Caki2 (cell line): ENCODE data around the gene GMCL2. TPM values are rescaled to one million over a fixed set of nuclear protein-coding genes. Genes with fewer than 3 reads are reported as not detected.
"Not testable (repeated sequence)": the region's sequence is repeated elsewhere in the genome, so short reads cannot be mapped to it uniquely, and the experiment has no call there.

Source experiments
- DNase-seq: peaks from one replicate; pipeline ENCODE4 v3.0.0-alpha.2; 2015; ENCODE audit warnings: low read depth
- in situ Hi-C: cut with HindIII; loops from 2 replicates; pipeline ENCODE4 v1.10.0; 2016; ENCODE audit warnings: low sequenced_read_pairs, low pct_unique_long_range_greater_than_20kb, mixed read lengths
- total RNA-seq: library from RNA; depleted of rRNA; stranded (reverse); fragments of >200 nt; shearing (Covaris generic); gene quantifications from 2 replicates; pipeline ENCODE4 v1.2.3, GENCODE V29; 2014; ENCODE audit warnings: low replicate concordance; rRNA removed

The GMCL2 gene, protein sequence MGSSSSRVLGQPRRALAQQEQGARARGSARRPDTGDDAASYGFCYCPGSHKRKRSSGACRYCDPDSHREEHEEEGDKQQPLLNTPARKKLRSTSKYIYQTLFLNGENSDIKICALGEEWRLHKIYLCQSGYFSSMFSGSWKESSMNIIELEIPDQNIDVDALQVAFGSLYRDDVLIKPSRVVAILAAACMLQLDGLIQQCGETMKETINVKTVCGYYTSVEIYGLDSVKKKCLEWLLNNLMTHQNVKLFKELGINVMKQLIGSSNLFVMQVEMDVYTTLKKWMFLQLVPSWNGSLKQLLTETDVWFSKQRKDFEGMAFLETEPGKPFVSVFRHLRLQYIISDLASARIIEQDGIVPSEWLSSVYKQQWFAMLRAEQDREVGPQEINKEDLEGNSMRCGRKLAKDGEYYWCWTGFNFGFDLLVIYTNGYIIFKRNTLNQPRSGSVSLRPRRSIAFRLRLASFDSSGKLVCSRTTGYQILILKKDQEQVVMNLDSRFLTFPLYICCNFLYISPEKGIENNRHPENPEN
- total RNA-seq, result not detected in 2 replicates

DNA sequence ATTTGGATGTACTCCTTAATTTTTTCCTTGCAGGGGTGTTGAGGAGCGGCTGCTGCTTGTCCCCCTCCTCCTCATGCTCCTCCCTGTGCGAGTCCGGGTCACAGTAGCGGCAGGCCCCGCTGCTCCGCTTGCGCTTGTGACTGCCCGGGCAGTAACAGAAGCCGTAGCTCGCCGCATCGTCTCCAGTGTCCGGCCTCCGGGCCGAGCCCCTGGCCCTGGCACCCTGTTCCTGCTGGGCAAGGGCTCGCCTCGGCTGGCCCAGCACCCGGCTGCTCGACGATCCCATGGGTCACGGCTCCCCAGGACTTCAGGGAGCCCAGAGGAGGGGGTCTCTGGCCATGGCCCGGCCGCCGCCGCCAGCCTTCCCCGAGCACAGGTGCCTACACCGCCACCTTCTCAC lies at the start of gene GMCL2:
Gene GMCL2, minus strand, starts transcription at position 358 of the 400 bp plus-strand sequence. Its CDS starts 72 bp downstream, at position 286.
- no peak for DNase-seq
- in situ Hi-C loops, result no loop called here

DNA sequence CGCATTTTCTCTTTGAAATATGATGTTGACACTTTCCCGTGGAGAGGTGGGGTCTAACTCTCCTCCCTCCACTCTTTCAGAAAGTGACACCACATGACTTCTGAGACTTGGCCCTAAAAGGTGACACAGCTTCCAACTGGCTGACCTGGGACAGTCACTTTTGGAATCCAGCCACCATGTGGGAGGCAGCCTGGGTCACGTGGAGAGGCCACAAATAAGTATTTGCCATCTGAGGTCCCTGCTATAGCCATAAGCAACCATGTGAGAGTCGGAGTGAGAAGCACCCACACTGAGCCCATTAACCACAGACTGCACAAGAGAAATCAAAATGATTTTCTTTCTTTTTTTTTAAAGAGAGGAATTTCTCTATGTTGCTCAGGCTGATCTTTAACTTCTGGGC lies 49.5 kb upstream of the GMCL2 start:
- DNase-seq, result peak; percentile 31
- in situ Hi-C loops, result no loop called here

DNA sequence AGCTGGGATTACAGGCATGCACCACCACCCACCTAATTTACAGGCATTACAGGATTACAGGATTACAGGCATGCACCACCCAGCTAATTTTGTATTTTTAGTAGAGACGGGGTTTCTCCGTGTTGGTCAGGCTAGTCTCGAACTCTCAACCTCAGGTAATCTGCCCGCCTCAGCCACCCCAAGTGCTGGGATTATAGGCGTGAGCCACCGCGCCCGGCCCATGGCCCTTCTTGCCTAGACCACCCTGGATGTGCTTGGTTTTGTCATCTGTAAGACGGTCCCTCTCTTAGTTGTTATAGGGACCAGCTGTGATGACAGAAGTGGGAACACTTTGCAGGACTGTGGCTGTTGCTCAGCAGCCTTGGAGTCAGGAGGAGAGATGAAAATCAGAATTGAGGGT lies 49.0 kb upstream of the GMCL2 start:
- in situ Hi-C loops, result no loop called here
- DNase-seq, result no peak

DNA sequence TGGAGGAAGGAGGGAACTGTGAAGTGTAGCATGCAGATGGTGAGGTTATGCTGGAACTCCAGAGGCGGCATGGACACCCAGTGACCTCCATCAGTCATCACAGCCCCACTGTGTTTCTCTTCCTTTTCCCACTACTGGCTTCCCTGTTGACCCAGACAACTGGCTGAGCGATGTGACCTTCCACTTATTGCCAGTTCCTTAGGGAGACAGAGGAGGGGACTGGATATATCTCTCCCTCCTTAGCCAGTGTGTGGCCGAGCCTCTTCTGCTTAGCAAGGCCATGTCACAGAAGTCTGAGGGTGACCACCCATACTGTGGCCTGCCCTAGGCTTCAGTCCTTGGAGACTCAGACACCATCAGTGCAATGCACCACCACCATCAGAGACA lies 48.4 kb upstream of the GMCL2 start:
- DNase-seq, result no peak
- in situ Hi-C loops, result no loop called here

DNA sequence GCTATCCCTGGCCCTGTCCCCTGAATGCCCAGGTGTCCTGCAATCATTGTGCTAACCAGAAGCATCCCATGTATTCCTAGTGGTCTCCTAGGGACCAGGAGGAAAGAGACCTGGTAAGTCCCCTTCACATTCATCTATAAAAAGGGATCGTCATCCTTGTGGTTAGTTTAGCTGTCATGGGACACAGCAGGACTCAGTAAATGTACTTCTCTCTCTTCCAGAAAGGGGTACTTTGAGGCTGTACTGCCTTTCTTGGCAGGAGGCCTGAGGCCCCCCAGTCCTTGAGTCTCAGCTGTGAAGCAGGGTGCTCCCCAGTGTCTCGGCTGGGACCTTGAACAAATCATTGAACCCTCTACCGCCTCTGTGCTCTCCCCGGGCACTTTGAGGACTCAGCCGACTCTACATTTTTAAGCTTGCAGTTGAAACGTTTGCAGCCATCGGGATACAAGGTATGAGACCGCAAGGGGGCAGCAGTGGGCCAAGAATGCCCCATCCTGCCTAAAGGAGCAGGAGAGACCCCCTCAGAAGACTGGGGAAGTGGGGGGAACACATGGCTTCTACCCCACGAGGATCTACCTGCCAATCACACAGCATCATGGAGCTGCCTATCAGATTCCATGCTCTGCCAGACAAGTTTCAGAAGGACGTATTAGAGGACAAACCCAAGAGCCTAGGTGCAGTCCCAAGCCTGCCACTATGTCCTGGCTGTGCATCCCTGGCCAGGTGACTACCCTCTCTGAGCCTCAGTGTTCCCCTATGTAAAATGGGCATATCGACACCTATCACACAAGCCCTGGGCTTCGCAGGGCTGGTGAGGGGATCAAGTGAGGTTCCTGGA lies 47.8 kb upstream of the GMCL2 start:
- in situ Hi-C loops, result no loop called here
- DNase-seq, result peak; percentile 39

DNA sequence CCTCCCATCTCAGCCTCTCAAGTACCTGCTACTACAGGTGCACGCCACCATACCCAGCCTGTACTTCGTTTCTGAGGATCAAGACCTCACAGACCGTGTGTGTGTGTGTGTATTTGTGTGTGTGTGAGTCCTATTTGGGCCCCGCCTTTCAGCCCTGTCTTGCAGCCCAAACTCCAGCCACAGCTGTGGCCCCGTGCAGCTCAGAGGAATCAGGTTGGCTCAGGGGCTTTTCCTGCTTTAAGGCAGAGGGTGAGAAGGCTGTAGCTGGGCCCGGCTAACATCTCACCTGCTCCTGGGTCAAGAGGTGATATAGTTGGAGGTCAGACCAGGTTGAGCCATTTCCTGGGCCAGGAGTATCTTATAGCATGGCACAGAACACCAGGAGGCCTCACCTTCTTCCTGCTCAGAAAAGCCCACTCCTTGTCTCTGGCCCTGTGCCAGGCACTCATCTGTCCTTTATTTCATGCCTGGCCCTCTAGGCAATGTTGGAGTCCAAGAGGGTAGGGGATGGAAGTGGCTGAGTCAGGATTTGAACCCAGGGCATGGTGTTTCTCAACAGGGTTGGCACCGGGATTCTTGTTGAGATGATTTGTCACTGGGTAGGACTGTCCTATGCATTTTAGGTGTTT lies 47.1 kb upstream of the GMCL2 start:
- DNase-seq, result no peak
- in situ Hi-C loops, result no loop called here

DNA sequence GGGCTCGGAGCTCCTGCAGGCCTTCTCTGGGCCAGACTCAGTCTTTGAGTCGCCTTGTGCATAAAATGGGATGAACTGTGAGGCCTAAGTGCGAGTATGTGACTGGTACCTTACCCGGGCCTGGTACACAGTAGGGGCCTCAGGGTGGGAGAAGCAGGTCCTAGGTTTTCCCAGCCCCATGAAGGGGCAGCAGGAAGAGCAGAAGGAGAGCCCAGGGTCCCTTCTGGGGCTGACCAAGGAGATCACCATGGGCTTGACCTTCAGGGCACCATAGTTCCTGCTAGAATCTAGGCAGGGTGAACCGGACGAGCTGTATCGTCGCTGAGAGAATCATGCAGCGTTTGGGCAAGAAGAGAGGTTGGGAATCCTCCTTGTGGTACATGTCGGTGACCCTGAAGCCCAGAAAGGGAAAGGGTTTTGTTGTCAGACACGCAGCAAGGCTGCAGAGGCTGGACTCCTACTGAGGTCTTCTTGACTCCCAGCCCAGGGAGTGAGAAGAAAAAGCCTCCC lies 45.8 kb upstream of the GMCL2 start:
- no peak for DNase-seq
- in situ Hi-C loops, result no loop called here

DNA sequence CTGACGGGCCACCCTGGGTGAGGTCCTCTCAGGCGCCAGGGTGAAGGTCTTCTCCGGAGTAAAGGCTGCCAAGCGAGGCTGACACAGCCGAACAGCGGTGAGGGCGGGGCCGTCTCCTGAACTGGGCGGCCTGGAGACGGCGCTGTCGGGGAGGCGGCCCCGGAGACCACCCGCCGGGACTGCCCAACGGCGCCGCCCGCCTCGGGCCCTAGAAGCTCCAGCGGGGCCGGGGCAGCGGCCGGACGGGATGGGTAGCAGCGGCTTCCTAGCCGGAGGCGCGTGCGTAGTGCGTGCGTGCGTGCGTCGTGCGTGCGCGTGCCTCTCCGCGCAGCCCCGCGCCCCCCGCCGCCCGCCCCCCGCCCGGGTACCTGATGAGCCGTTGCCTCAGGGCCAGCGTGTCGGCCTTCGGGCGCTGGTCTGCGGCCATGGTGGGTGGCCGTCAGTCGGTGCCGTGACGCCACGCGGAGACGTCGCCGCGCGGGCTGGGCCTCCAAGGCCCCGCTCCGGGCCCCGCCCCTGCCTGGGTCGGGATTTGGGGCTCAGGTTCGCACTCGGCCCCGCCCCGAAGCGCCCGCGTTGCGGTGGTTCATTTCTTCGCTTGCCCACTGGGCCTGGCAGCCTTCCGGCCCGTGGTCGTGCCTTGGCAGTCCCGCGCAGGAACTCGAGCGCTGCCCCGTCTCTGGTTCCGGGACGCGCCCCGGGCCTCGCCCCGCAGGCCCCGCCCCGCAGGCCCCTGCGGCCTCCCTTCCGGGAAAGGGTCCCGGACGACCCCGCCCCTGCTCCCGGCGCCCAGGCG lies 45.2 kb upstream of the GMCL2 start, which contains the start of gene PHYKPL:
Gene PHYKPL, minus strand, starts transcription at position 679 of the 796 bp plus-strand sequence. Its CDS starts 252 bp downstream, at position 427.
- DNase-seq, result peak; percentile 74
- in situ Hi-C loops, result no loop called here

DNA sequence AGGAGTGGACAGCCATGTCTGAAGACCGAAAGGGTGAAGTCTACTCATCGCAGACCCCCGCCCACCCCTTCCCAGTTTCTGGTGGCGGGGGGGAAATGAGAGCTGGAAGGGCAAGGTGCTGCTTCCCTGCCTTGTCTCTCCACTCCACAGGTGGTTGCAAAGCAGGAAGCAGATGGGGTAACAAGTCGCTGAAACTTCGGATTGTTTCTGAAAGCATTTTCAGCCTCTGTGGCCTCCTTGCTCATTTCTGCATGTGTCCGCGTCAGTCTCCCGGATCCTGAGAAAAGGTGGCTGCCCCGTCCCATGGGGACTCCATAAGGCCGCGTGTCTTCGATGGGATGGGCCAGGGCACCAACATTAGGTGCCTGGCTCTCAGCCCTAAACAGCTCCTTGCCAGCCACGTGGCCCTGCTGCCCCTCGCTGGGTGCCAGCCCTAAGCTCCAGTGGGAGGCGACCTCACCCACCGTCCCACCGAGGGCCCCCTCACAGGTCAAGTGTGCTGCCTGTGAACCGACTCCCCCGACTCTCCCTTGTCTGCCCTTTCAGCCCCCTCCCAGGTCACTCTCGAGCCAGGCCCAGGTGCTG lies 44.5 kb upstream of the GMCL2 start:
- no peak for DNase-seq
- in situ Hi-C loops, result no loop called here

DNA sequence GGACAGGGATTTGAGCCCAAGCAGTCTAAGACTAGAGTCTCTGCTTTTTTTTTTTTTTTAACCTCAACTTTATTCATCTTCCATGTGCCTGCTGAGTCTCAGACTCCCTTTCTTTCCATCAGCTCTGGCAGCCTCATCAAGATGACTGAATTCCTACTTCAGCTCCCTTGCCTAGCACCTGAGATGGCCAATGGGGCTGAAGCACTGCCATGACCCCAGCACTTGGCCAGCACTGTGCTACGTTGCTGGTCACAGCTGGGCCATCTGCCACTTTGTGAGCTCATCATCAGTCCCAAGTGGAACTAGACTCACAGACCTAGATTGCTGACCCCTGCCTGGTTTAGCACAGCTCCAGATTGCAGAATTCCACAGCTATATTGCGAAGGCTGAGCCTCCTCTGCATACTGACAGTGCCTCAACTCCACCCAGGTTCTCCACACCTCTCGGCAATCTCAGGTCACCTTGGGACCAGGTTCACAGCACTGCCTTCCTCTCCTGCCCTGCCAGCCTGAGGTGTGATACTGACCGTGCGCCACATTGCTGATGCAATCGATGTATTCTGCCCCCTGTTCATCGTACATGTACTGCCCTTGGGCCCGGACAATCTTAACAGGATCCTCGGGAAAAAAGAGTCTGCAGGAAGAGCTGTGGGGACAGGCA lies 43.8 kb upstream of the GMCL2 start:
- in situ Hi-C loops, result no loop called here
- no peak for DNase-seq

DNA sequence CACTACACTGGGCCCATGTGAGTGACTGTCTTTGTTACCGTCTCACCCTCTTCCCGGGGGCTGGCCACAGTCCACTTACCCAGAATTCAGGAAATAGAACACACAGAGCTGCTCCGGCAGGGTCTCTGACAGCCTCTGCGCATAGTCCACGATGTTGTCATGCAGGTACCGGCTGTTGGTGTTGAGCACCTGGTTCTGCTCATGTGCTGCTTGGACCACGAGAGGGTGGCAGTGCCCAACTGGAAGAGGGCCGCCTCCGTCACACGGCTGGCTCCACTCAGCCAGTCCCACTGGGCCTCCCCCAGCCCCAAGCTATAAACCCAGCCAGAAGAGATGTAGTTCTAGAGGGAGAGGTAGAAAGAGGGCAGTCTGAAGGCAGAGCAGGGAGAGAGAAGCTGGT lies 42.7 kb upstream of the GMCL2 start:
- in situ Hi-C loops, result no loop called here

DNA sequence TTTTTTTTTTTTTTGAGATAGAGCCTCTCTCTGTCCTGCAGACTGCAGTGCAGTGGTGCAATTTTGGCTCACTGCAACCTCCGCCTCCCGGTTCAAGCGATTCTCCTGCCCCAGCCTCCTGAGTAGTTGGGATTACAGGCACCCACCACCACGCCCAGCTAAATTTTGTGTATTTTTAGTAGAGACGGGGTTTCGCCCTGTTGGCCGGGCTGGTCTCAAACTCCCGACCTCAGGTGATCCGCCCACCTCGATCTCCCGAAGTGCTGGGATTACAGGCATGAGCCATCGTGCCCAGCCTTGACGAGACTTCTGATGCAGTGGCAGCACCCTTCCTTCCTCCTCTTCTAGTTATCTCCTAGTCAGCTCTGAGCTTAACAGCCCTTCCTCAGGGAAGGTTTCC lies 41.9 kb upstream of the GMCL2 start:
- DNase-seq, in situ Hi-C loops: not testable (repeated sequence)

More for the DNA sequence above, 42.7 kb upstream of the GMCL2 start:
- no peak for DNase-seq

DNA sequence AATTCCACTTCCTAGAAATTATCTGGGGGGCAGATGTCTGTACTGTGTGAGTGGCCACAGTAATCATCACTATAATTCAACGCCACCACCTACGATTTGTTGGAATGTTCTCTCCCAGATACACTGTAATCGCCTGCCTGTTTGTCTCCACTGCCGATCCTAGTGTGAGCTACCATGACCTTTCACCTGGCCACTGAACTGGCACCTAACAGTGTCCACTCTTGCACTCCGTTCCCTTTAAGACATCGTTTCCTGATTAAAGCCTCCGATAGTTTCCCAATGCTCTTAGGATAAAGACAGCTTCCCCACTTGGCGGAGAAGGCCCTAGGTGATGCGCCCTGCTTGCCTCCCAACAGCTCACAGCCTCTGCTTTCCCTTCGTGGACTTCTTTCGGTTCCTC lies 41.4 kb upstream of the GMCL2 start:
- no peak for DNase-seq
- in situ Hi-C loops, result no loop called here

DNA sequence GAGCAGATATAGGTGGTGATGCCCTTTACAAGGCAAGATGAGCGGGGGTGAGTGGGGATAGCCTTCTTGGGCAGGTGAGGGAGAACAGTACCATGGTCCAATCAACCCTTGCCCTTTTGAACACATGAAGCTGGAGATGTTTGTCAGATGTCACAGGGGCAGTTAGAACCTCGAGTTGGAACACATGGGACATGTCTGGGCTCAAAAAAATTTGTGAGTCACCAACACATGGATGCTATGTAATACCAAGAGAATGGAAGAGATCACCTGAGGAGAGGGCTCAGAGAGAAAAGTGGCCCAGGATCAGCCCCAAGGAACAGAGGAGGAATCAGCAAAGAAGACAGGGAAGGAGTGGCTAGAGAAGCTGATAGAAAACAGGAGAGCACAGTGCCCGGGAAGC lies 40.8 kb upstream of the GMCL2 start:
- in situ Hi-C loops, result no loop called here
- DNase-seq, result no peak

DNA sequence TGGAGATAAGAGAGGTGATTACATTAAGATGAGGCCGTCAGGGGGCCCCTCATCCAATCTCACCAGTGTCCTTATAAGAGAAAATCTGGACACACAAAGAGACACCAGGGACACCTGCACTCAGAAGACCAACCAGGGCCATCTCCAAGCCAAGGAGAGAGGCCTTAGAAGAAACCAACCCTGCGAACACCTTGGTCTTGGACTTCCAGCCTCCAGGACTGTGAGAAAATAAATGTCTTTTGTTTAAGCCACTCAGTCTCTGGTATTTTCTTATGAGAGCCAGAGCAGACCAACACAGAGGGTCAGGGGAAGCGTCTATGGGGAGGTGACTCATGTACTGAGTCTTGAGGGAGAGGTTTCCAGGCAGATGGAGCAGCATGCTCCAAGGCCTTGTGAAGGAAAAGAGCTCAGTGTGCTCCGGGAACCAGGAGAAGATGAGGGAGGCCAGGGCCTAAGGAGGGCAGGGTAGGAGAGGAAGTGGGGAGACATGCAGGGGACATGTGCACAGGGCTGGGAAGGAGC lies 40.0 kb upstream of the GMCL2 start:
- in situ Hi-C loops, result no loop called here
- no peak for DNase-seq

DNA sequence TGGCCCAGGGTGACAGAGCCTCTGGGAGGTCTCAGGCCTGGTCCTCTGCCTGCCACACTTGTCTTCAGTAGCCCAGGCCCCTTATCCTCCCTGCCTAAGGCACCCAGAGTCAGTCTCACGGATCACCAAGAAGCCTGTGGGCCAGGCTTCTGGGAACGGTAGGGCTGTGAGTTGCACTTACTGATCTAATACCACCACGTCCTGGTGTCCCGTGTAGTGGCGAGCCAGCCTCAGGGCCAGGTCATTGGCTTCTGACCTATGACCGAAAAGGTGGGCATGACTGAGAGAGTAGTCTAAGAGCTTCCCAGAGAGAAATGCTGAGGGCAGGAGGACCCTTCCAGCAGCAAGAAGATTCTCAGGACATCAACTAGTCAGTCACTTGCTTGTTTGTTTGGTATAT lies 38.0 kb upstream of the GMCL2 start:
- no peak for DNase-seq
- in situ Hi-C loops, result no loop called here

DNA sequence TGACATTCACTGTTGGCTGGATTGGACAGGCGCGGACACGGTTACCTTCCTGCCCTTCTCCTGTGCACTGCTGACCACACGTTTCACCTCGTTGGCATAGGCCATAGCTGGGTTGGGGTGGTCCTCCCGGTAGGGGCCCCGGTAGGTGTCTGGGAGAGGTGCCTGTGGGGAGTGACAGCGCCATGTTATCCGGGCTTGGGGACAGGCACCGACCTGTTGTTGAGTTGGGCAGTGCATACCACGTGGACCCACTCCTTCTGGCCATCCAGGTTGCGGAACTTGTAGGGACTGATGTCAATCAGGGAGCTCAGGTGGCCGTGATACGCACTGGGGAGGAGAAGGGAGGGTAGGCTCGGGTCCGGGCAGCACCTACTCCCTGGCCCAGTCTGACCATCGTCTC lies 37.2 kb upstream of the GMCL2 start:
- in situ Hi-C loops, result no loop called here
- DNase-seq, result no peak
